Measurements from ENCODE around the gene RAB15.

The RAB15 gene

GRCh38 chr14:64990296-64990695 lies 18.2 kb upstream of the RAB15 start:
- no peak for DNase-seq (ENCODE audit: low read depth in 2 of 2)

- no peak for DNase-seq (ENCODE audit: low read depth in 2 of 2)
These were observed 15.3 kb upstream of the RAB15 start for GRCh38 chr14:64987438-64987767.

DNA sequence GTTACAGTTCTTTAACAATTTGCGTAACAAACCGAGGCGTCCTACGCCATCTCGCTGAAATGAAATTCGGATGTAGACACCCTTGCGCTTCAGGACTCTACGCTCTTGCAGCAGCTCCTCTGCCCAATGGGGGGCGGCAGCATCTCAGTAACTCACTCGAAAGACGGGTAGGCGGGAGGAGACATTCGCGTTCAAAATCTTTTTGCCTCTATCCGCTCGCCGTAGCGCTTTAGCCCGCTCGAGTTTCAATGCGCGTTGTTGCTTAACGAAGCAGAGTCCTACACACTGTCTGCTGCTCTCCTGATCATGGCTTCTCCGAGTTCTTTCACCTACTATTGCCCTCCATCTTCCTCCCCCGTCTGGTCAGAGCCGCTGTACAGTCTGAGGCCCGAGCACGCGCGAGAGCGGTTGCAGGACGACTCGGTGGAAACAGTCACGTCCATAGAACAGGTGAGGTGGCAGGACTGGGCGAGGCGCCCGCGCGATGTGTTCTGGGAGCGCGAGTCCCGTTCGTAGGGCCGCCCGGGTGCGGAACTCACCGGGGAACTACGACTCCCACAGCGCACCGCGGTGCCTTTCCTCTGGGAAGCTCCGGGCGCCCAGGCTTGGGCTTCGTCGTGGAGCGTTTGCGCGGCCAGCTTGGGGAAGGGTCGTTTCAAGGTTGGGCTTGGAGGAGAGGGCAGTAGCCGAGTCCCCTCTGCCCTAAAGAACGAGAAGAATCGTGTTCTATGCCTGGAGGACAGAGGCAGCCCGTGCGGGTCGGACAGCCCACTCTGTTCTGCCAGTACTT lies 14.7 kb upstream of the RAB15 start, which contains the start of gene FNTB:
Gene FNTB (plus strand): TSS at position 248 of the 790 bp plus-strand sequence. CDS start 59 bp downstream, at position 307.
- DNase-seq (ENCODE audit: low read depth in 2 of 2): peak; percentile 74 to 78

DNA sequence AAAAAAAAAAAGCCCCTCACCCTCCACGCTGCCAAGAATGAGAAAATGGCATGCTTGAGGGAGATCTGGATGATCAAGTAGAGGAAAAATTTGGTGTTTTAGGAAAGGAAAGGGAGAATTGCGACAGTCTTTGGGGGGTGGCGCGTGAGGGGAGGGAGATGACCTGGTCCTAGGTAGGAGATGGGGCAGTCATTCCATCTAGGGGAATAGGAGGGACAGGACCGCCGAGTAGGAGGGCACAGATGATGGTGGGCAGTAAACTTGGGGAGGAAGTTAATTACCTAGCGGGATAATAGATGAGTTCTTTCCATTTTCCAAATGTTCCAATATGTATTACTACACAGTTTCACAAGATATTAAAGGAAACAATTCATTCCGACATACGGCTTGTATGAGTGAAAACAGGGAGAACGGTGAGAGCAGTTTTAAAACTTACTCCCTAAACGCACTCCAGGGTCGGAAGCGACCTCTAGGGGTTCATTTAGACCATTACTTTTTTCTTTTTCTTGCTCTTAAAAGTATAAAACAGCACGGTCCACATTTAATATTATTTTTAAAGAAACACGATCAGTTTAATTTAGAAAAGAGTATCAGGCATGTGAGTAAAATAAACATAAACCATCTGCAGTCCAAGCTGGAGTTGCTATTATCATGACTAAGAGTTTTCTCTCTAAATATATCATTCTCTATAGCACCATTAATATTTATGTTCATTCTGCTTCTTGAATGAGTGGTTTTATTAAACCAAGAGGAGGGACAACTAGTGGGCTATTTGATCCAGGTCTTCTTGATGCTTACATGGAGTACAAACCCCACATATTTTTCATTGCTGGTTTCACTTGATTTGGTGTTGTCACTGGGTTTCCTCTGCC lies 11.5 kb upstream of the RAB15 start:
- DNase-seq (ENCODE audit: low read depth in 2 of 2): no peak

DNA sequence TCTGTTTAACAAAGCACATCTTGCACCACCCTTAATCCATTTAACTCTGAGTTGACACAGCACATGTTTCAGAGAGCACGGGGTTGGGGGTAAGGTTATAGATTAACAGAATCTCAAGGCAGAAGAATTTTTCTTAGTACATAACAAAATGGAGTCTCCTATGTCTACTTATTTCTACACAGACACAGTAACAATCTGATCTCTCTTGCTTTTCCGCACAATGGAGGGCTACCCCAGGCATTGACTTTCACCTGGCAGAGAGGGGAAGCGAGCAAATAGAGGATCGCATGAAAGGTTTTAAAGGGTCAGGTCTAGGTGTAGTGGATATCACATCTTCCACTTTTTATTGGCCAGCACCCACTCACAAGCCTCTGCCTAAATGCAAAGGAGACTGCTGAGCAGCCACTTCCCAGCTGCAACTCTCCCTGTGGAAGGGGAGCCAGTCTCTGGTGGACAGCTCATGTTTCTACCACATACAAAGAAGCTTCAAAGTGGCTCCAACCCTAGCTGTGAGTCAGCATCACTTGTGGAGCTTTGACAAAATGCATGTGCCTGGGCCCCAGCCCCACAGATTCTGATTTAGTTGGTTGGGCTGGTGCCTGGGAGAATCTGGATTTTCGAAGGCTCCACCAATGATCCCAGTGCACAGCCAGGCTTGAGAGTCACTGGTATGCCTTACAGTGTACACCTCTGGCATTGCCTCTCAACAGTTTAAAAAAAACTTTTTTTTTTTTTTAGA lies 7.4 kb upstream of the RAB15 start:
- DNase-seq (ENCODE audit: low read depth in 2 of 2): no peak

DNA sequence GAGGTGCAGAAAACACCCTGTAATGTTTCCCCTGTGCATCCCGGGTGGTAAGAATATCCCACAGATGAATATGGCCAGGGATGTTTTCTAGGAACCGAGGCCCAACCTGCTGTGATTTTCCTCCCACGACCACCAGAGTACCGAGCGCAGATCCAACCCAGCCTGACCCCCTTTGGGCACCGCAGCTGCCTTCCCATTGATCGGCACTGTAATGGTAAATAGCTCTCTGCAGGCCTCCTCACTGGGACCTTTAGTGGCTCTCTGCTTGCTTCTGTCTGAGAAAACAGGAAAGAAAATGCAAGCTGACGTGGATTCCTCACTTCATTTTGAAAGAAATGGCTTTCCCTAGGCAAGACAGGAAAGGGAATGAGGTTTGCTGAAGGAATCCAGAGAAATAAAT lies 2.4 kb upstream of the RAB15 start:
- no peak for DNase-seq (ENCODE audit: low read depth in 2 of 2)

DNA sequence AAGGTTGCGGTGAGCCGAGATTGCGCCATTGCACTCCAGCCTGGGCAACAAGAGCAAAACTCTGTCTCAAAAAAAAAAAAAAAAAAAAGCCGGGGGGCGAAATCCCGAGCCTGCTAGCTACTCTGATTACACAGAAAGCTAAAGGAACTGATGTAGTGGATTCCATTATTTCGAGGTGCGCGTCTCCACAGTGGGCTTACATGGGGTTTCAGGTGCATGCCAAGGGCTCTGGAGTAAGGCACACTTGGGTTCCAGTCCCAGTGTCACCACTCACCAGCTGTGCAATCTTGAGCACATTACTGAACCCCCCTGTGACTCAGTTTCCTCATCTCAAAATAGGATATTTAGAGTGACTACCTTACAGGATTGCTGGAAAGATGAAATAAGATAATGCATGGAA lies 1.7 kb upstream of the RAB15 start:
- no peak for DNase-seq (ENCODE audit: low read depth in 2 of 2)

DNA sequence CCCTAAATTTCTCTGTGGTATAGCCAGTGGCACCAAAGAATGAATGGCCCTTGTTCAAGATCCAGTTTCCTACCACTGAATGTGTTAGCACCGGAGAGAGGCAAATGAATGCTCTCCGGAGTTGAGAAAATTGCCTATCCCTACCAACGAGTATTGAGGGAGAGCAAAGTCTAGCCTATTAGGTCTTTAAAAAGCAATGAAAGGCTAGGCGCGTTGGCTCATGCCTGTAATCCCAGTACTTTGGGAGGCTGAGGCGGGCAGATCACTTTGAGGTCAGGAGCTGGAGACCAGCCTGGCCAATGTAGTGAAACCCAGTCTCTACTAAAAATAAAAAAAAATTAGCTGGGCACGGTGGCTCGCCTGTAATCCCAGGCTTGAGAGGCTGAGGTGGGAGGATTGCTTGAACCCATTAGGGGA lies 898 bp upstream of the RAB15 start:
- no peak for DNase-seq (ENCODE audit: low read depth in 2 of 2)

GRCh38 chr14:64971491-64971942 lies 619 bp downstream of the RAB15 start:
- DNase-seq (ENCODE audit: low read depth in 2 of 2): no peak

DNA sequence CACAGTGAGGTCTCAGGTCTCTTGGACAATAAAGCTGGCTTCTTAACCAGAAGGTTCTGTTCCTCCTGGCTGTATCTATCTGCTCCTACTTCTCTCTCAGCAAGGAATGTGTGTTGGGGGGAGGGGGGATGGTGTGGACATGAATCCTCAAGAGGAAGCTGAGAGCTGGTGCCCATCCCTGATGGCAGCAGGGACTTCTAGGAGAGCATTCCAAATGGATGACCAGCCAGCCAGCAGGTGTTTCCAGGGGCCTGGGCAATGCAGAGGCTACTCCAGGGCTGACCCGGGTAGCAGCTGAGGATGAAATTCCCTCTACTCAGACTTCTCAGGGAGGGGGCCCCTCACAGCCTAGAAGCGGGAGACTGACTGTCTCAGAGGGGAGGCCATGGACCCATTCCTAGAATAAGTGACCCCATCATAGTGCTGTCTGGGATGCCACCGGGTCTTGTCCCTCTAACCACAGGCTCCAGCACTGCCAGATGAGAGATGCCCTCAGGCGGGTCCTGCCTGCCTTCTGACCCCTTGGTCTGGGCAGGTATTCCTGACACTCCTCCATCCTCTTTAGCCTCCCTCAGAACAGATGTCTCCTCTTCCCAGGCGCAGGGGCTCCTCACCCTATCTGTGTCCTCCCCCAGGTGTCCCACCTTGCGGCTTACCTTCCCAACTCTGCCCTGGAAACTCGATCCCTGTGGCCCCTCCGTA lies 1.2 kb downstream of the RAB15 start:
- DNase-seq (ENCODE audit: low read depth in 2 of 2): no peak

- DNase-seq (ENCODE audit: low read depth in 2 of 2): no peak
These were observed 2.1 kb downstream of the RAB15 start for GRCh38 chr14:64970041-64970440.

DNA sequence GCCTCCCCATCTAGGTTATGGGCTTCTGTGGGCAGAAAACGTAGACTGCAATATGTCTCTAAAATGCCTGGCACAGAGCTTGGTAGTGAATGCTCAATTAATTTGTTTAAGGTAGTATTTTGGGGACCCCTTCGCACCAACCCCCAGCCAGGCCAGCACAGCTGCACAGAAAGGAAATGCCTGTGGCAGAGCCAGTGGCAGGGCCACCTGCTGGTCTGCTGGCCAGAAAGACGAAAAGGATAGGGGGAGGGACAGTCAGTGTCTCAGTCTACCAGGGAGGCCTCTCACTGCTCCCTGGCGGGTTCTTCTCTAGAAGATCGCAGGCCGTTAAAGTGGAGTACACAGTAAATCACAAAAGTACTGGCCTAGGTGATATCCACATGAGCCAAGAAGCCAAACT lies 3.5 kb downstream of the RAB15 start:
- no peak for DNase-seq (ENCODE audit: low read depth in 2 of 2)

- no peak for DNase-seq (ENCODE audit: low read depth in 2 of 2)
These were observed 4.0 kb downstream of the RAB15 start for GRCh38 chr14:64968167-64968566.

DNA sequence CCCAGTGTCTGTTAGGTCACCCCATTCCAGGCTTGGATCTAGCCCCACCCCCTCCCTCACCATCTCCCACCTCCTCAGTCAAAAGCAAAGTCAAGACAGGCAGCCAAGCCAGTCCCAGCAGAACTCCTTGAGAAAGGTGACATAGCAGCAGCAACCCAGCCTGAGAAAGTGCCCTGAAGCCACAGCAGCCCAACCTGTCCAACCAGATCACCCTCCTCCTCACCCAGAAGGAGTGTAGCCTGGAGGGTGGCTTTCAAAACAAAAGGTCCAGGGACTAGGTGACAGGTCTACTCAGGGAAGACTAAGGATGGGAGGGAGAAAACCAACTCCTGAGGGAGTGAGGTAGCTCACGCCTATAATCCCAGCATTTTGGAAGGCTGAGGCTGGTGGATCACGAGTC lies 5.2 kb downstream of the RAB15 start:
- DNase-seq (ENCODE audit: low read depth in 2 of 2): no peak

DNA sequence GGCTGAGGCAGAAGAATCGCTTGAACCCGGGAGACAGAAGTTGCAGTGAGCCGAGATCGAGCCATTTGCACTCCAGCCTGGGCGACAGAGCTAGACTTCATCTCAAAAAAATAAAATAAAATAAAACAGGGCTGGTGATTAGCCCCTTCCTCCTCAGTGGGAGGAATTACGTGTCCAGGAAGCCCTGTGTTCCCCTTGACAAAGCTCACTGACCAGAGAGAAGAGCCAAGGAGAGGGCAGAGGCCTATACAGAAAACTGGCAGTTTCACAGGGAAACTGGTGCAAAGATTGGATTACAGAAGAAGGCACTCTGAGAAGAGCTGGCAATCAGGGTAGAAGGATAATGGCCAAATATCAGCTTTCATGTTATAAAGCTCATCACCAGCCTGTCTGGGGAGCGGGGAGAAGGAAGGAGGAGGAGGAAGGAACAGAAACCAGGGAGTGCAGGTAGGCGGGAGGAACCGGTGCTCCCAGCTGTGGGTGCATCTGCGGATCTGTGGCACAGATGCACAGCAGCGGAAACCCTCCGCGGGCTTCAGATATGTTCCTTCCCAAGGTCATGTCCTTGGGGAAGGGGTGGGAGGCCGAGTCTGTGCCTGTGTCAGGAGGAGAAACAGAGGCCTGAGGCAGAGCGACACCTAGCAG lies 6.7 kb downstream of the RAB15 start:
- no peak for DNase-seq (ENCODE audit: low read depth in 2 of 2)

DNA sequence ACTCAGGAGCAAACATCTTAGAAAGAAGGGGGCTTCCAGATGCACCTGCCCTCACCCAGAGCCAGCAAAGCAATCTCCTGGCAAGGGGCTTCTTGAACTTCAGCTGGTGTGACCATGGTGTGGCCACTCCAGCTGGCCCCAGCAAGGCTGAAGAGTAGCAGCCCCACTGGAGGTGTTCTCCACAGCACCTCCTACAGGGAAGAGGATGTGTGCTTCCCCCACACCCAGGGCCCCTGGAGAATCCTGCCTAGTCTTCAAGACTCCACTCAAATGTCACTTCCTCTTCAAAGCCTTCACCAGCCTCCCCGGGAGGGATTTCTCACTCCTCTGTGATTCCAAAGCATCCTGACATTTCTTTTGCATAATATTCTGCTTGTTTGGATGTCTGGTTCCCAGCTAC lies 8.5 kb downstream of the RAB15 start:
- DNase-seq (ENCODE audit: low read depth in 2 of 2): no peak

DNA sequence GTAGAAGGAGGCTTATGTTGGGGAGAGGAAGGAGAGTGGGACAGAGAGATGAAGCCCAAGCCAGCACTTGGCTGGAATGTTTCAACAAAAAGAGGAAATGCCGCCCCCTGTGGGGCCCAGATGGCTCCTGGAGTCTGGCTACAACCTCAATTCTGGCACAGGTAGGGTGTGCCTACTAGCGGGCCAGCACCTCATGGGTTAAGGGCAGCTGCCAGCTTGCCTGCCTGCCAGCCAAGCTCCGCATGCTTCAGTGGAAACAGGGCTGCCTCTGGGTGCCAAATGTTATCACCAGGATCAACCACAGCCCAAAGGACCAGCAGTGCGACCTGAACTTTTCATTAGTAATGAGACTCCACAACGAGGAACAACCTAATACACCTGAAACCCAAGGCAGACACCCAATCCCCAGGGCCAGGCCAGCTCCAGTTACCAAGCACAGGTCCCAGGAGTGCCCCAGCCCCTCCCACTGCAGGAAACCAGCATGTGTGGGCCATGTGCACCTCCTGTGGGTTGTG lies 11.3 kb downstream of the RAB15 start:
- no peak for DNase-seq (ENCODE audit: low read depth in 2 of 2)

- DNase-seq (ENCODE audit: low read depth in 2 of 2): no peak
These were observed 13.4 kb downstream of the RAB15 start for GRCh38 chr14:64958743-64959142.

GRCh38 chr14:64958201-64958600 lies 13.9 kb downstream of the RAB15 start:
- no peak for DNase-seq (ENCODE audit: low read depth in 2 of 2)

DNA sequence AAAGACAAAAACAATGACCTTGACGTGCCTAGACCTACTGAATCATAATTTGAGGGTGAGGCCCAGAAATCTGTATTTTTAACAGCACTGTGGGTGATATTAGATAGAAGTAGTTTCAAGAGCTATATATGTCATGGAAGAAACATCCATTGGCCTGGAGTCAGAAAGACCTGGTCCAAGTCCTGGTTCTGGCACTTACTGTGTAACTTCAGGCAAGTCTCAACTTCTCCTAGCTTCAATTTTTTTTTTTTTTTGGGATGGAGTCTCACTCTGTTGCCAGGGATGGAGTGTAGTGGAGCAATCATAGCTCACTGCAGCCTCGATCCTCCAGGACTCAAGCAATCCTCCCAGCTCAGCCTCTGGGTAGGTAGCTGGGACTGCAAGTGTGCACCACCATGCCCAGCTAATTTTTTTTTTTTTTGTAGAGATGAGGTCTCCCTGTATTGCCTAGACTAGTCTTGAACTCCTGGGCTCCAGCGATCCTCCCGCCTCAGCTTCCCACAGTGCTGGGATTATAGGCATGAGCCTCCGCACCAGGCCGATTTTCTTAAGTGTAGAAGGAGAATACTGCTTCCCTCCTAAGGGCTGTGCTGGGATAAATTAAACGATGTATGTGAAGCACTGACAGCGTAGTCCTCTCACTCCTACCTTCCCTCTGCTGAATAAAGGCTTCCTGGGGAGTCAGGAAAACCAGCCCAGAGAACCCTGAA lies 15.3 kb downstream of the RAB15 start:
- no peak for DNase-seq (ENCODE audit: low read depth in 2 of 2)

All from stimulated activated CD4-positive, alpha-beta T cell treated with anti-CD3 and anti-CD28 coated beads, Interleukin-1b, Interleukin-23, amount 100 ng/mL, for 1 hour (primary cell).